Kidney tubule cell (primary cell): ENCODE results near the gene RGS12.

ENCODE experiments used
- DNase-seq: peaks from one replicate; pipeline ENCODE4 v3.0.0-alpha.2; 2018; ENCODE audit warnings: low spot score

The RGS12 gene

GRCh38 chr4:3310301-3311094, 17.7 kb downstream of the RGS12 start:
- no peak for DNase-seq

- DNase-seq, result no peak
Observed at GRCh38 chr4:3311095-3311372, 18.2 kb downstream of the RGS12 start.

GRCh38 chr4:3311489-3312171, 18.8 kb downstream of the RGS12 start:
- DNase-seq, result peak; percentile 76

- DNase-seq, result no peak
Observed at GRCh38 chr4:3312362-3312761, 19.5 kb downstream of the RGS12 start.

- DNase-seq, result no peak
Observed at GRCh38 chr4:3313139-3313538, 20.3 kb downstream of the RGS12 start.

- no peak for DNase-seq
Observed at GRCh38 chr4:3313556-3314228, 20.9 kb downstream of the RGS12 start.

GRCh38 chr4:3314706-3315260, 22.0 kb downstream of the RGS12 start:
- DNase-seq, result no peak

- DNase-seq, result no peak
Observed at GRCh38 chr4:3315566-3315965, 22.7 kb downstream of the RGS12 start.

GRCh38 chr4:3316146-3316545, 23.3 kb downstream of the RGS12 start:
- DNase-seq, result no peak

GRCh38 chr4:3317011-3317655, 24.3 kb downstream of the RGS12 start:
- no peak for DNase-seq

- DNase-seq, result no peak
Observed at GRCh38 chr4:3317656-3318211, 24.9 kb downstream of the RGS12 start.

- no peak for DNase-seq
Observed at GRCh38 chr4:3318561-3319021, 25.8 kb downstream of the RGS12 start.

GRCh38 chr4:3320361-3321023, 27.7 kb downstream of the RGS12 start:
- DNase-seq, result no peak

- DNase-seq, result no peak
Observed at GRCh38 chr4:3321295-3321889, 28.6 kb downstream of the RGS12 start.

GRCh38 chr4:3322059-3322550, 29.3 kb downstream of the RGS12 start:
- no peak for DNase-seq

GRCh38 chr4:3323071-3323481, 30.3 kb downstream of the RGS12 start:
- DNase-seq, result no peak

GRCh38 chr4:3324093-3324815, 31.4 kb downstream of the RGS12 start:
- no peak for DNase-seq

- DNase-seq, result no peak
Observed at GRCh38 chr4:3328814-3329663, 36.2 kb downstream of the RGS12 start.

- no peak for DNase-seq
Observed at GRCh38 chr4:3329887-3330286, 37.1 kb downstream of the RGS12 start.
